Adrenal gland (tissue), 5 donors: ENCODE data around the gene IER3IP1.

Source experiments
- CTCF ChIP-seq, 6 experiments: fragments of 450-650 bp in 4 of 6; fragments of 200-600 bp in 2 of 6; sonication (generic) in 1 of 6; IDR thresholded peaks; 1 replicate in 5 of 6; 2 replicates in 1 of 6; pipeline versions ENCODE4 v1.5.1 to v1.8.0; 2016 to 2021; ENCODE audit warnings: antibody characterized with exemption in 6 of 6, mild to moderate bottlenecking in 2 of 6, moderate library complexity in 1 of 6
- POLR2A ChIP-seq, 2 donors: fragments of 450-650 bp; IDR thresholded peaks; one replicate each; pipeline ENCODE4 v1.6.1; 2017; ENCODE audit warnings: antibody characterized with exemption in 2 of 2, mild to moderate bottlenecking in 2 of 2, moderate library complexity in 1 of 2
- donor health status: DM: no; HTN: no; CAD: no.

GRCh38 chr18:47115205-47115604 is 61.0 kb downstream of the IER3IP1 start:
- TF ChIP-seq CTCF (IDR thresholded peaks at IDR 0.05) (no peak), POLR2A (IDR thresholded peaks at IDR 0.05) (no peak)
